ENCODE measurements around the gene GAS7. TPM values are rescaled to one million over a fixed set of nuclear protein-coding genes. Genes with fewer than 3 reads are reported as not detected.

GAS7 gene
- total RNA-seq, 1 experiment from 2014 or later, result 4.1 TPM

DNA sequence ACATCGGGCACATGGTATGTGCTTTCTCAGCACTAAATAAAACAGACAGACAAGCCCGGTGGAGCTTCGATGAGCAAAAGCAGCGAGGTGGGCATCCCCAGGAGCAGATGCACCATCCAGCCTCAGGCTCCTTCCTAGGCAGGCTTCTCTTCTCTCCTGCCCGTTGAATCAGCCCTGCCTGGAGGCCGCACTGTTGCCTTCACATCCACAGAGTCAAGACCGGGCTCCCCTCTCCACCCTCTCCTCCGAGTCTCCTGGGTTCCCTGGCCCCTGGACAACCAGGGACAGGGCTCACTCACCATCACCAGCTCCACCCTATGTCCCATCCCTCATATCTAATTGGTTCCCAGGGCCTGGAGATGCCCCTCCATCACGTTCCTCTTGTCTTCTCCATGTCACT is 213.6 kb downstream of the GAS7 start:
- BruUV-seq (replicated peaks), result no TSS peak
- ATAC-seq (no peak), DNase-seq (ENCODE audit: low read depth, low spot score) (no peak)
- no peak for TF ChIP-seq ELF1 (IDR thresholded peaks at IDR 0.05; ENCODE audit: borderline replicate concordance, low read depth)
- no peak for TF ChIP-seq SIN3A (IDR thresholded peaks at IDR 0.05; ENCODE audit: low read depth)
- TF ChIP-seq CEBPB (IDR thresholded peaks at IDR 0.05; ENCODE audit: low read depth), result no peak
- no peak for TF ChIP-seq EZH2 (IDR thresholded peaks at IDR 0.05)
- TF ChIP-seq, protein P1, sequence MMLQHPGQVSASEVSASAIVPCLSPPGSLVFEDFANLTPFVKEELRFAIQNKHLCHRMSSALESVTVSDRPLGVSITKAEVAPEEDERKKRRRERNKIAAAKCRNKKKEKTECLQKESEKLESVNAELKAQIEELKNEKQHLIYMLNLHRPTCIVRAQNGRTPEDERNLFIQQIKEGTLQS (IDR thresholded peaks at IDR 0.05), result no peak
- TF ChIP-seq JUND (IDR thresholded peaks at IDR 0.05), result no peak
- TF ChIP-seq CBX3 (IDR thresholded peaks at IDR 0.05; ENCODE audit: low read depth), result no peak
- no peak for TF ChIP-seq FOSL1 (IDR thresholded peaks at IDR 0.05; ENCODE audit: low read depth)
- no peak for TF ChIP-seq SRF (IDR thresholded peaks at IDR 0.05; ENCODE audit: low read depth)
- TF ChIP-seq RAD21 (IDR thresholded peaks at IDR 0.05; ENCODE audit: low read depth), result no peak
- TF ChIP-seq SP1 (IDR thresholded peaks at IDR 0.05; ENCODE audit: low read depth), result no peak
- CTCF ChIA-PET, result no interaction called here
- RAD21 ChIA-PET (ENCODE audit: low non-redundant PET in 1 of 2, low total read pairs in 2 of 2, uncharacterized antibody in 2 of 2, unreplicated experiment in 2 of 2), result no interaction called here
- H3K4me3 ChIP-seq (replicated peaks in 1 of 2; ENCODE audit: low read depth in 1 of 2, low read length in 2 of 2), result no peak overlapping the region
- no peak overlapping the region for H2AFZ ChIP-seq (ENCODE audit: low read depth, low read length, poor library complexity, severe bottlenecking)
- H3K27ac ChIP-seq (ENCODE audit: low read depth, low read length), result no peak overlapping the region
- H3K27me3 ChIP-seq (ENCODE audit: insufficient read depth, low read length), result no peaks in the 10 kb centered on the region
- no peak overlapping the region for H3K4me2 ChIP-seq (ENCODE audit: low read length)
- no peaks in the 10 kb centered on the region for H3K9me2 ChIP-seq (ENCODE audit: insufficient read depth)
- POLR2A ChIA-PET, result no interaction called here
- no peaks in the 10 kb centered on the region for H4K20me1 ChIP-seq (ENCODE audit: insufficient read depth)
- intact Hi-C loops (cut with micrococcal nuclease), result no loop called here
- H3K4me1 ChIP-seq (ENCODE audit: control insufficient read depth in 1 of 2, insufficient read depth in 2 of 2, low read length in 2 of 2), result no peaks in the 10 kb centered on the region
- H3K9me3 ChIP-seq (ENCODE audit: control insufficient read depth in 1 of 2, insufficient read depth in 1 of 2, low read depth in 1 of 2, low read length in 2 of 2), result no peaks in the 10 kb centered on the region
- H3K36me3 ChIP-seq (ENCODE audit: control insufficient read depth in 1 of 2, insufficient read depth in 2 of 2, low read length in 2 of 2), result no peaks in the 10 kb centered on the region
- no peaks in the 10 kb centered on the region for H3K79me2 ChIP-seq (ENCODE audit: insufficient read depth, low read length)
- no peak overlapping the region for H3K9ac ChIP-seq (ENCODE audit: low read length)

DNA sequence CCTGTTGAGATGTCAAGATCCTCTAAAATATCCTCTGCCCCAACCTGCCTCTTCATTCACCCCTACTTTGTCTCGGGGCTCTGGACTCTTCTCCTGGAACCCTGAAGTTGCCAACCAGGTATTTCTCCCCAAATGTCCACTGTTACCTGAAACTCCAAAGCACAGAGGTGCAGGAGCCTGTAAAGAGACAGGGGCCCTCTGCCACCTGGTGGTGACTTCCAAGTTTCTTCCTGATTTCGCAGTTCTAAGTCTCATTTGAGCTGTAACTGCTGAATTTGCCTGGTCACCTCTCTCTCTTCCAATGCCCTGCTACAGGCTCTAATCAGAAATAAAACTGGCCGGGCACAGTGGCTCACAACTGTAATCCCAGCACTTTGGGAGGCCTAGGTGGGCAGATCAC is 216.2 kb downstream of the GAS7 start:
- no peaks in the 10 kb centered on the region for H3K36me3 ChIP-seq (ENCODE audit: control insufficient read depth in 1 of 2, insufficient read depth in 2 of 2, low read length in 2 of 2)
- ATAC-seq (peak; percentile 88), DNase-seq (ENCODE audit: low read depth, low spot score) (peak; percentile 27)
- intact Hi-C loops (cut with micrococcal nuclease), result loop anchor here (2.0 kb wide), 1 partner anchor 245 kb away; no protein-coding TSS in a partner anchor
- no peaks in the 10 kb centered on the region for H3K79me2 ChIP-seq (ENCODE audit: insufficient read depth, low read length)
- ChIA-PET POLR2A (no interaction called here), RAD21 (ENCODE audit: low non-redundant PET in 1 of 2, low total read pairs in 2 of 2, uncharacterized antibody in 2 of 2, unreplicated experiment in 2 of 2) (interaction anchor here in 1 of 2 experiments (0.9 kb wide), 1 partner anchor 245 kb away, joined by 3 read pairs; no protein-coding TSS in a partner anchor), CTCF (interaction anchor here (0.6 to 2.7 kb wide), 13 partner anchors 11 to 245 kb away, joined by 3 to 25 read pairs (median 4); partner anchors contain the start of gene RCVRN)
- no peaks in the 10 kb centered on the region for H4K20me1 ChIP-seq (ENCODE audit: insufficient read depth)
- H3K9me3 ChIP-seq (ENCODE audit: control insufficient read depth in 1 of 2, insufficient read depth in 1 of 2, low read depth in 1 of 2, low read length in 2 of 2), result no peaks in the 10 kb centered on the region
- H3K27ac ChIP-seq (ENCODE audit: low read depth, low read length), result no peak overlapping the region
- no peaks in the 10 kb centered on the region for H3K27me3 ChIP-seq (ENCODE audit: insufficient read depth, low read length)
- no peak overlapping the region for H2AFZ ChIP-seq (ENCODE audit: low read depth, low read length, poor library complexity, severe bottlenecking)
- no TSS peak for BruUV-seq (replicated peaks)
- no peaks in the 10 kb centered on the region for H3K9me2 ChIP-seq (ENCODE audit: insufficient read depth)
- no peaks in the 10 kb centered on the region for H3K4me1 ChIP-seq (ENCODE audit: control insufficient read depth in 1 of 2, insufficient read depth in 2 of 2, low read length in 2 of 2)
- no peak overlapping the region for H3K9ac ChIP-seq (ENCODE audit: low read length)
- no peak overlapping the region for H3K4me3 ChIP-seq (replicated peaks in 1 of 2; ENCODE audit: low read depth in 1 of 2, low read length in 2 of 2)
- no peak for TF ChIP-seq ELF1 (IDR thresholded peaks at IDR 0.05; ENCODE audit: borderline replicate concordance, low read depth)
- TF ChIP-seq, protein P2, sequence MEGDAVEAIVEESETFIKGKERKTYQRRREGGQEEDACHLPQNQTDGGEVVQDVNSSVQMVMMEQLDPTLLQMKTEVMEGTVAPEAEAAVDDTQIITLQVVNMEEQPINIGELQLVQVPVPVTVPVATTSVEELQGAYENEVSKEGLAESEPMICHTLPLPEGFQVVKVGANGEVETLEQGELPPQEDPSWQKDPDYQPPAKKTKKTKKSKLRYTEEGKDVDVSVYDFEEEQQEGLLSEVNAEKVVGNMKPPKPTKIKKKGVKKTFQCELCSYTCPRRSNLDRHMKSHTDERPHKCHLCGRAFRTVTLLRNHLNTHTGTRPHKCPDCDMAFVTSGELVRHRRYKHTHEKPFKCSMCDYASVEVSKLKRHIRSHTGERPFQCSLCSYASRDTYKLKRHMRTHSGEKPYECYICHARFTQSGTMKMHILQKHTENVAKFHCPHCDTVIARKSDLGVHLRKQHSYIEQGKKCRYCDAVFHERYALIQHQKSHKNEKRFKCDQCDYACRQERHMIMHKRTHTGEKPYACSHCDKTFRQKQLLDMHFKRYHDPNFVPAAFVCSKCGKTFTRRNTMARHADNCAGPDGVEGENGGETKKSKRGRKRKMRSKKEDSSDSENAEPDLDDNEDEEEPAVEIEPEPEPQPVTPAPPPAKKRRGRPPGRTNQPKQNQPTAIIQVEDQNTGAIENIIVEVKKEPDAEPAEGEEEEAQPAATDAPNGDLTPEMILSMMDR (IDR thresholded peaks at IDR 0.05 in 2 of 3, conservative IDR thresholded peaks at IDR 0.05 in 1 of 3; ENCODE audit: borderline replicate concordance in 1 of 3, insufficient read depth in 1 of 3, low read depth in 2 of 3, low read length in 2 of 3), result peak; percentile 43 to 60 (median 52); a peak in 5 of 6 replicates
- no peak for TF ChIP-seq JUND (IDR thresholded peaks at IDR 0.05)
- TF ChIP-seq RAD21 (IDR thresholded peaks at IDR 0.05; ENCODE audit: low read depth), result peak; percentile 50
- no peak overlapping the region for H3K4me2 ChIP-seq (ENCODE audit: low read length)

Measured in HCT116 (cell line).